OCI-M2 (cell line): ENCODE results near the gene SEC16A.

ENCODE experiments used
- DNase-seq: peaks from one replicate; lab custom pipeline; 2025; ENCODE audit not compliant: unreplicated experiment; lab: John Stamatoyannopoulos, UW

The SEC16A gene

DNA sequence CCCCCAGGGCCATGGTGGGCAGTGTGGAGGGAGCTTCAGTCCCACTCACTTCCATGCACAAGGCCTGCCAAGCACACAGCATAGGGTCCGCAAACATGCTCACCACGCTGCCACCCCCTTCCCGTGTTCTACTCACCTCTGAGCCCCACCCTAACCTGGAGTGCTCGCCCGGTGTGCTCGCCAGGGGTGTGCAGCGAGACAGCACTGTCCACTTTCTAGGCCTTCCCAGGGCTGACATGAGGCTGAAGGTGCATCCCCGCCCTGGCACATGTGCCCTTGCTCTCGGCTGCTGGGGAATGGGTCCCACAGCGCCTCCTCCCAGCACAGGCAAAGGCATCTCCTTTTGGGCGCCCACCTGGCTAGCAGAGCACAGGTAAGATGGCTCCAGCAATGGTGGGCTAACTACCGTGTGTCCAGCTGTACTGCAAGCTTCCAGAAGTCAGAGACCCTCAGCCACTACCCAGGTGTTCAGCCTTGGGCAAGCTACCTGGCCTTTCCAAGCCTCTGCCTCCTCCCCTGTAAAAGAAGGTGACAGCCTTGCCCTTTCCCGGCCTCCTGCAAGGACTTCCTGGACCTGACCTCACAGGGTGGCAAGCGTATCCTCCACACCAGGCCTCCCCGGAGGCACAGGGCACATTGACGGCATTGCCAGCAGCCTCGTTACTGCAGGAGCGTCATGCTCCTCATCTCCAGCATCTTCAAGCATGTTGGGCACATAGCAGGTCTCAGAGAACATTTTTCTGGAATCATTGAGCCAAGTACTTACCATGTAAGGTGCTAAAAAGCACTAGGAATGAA, 4.2 kb upstream of the SEC16A start:
- no peak for DNase-seq

- DNase-seq: no peak
These were observed 3.3 kb upstream of the SEC16A start for GRCh38 chr9:136486131-136486530.

- peak; percentile 28 for DNase-seq
These were observed 2.5 kb upstream of the SEC16A start for GRCh38 chr9:136485049-136486045.

- DNase-seq: no peak
These were observed 1.6 kb upstream of the SEC16A start for GRCh38 chr9:136484153-136485048.

DNA sequence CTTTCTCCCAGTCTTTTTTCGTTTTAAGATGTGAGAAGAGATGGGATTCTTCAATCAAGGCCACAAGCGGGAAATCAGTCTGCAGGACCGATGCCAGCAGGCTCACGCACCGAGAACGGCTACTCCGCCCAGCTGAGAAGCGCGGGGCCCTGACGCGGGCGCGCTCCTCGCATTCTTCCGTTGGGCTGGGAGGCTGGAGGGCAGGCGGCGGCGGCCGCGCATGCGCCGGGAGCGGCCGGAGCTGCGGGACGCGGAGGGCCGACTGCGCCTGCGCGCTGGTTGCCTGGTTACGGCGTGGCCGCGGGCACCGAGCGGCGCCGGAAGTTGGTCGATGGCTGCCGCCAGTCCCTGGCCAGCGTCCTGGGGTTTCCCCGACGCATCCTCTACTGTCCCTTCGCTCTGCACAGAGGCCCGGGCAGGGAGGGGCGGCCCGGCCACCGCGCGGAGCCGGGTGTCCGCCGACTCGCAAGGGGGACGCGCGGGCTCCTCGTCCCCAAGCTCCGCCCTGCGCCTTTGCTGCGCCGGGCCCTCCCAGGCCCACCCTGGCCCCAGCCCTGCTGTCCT, 831 bp upstream of the SEC16A start:
- DNase-seq: peak; percentile 6

- DNase-seq: no peak
These were observed 621 bp downstream of the SEC16A start for GRCh38 chr9:136482046-136482792.

DNA sequence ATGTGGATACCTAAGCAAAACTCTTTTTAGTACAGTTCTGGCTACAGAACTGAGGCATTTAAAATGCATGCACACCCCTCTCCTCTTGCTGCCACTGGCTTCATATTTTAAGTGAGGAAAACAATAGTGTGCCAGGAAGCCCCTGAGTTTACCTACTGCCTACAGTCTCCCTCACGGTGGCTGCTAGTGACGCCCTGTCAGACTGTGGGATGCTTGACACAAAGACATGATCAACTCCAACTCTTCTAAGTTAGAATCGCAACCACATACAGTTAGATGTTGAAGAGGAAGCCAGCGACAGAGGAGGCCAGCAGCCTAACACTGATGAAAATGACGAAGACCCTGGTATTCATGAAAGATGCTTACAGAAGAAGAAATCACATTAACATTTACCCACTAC, 1.3 kb downstream of the SEC16A start:
- DNase-seq: no peak

DNA sequence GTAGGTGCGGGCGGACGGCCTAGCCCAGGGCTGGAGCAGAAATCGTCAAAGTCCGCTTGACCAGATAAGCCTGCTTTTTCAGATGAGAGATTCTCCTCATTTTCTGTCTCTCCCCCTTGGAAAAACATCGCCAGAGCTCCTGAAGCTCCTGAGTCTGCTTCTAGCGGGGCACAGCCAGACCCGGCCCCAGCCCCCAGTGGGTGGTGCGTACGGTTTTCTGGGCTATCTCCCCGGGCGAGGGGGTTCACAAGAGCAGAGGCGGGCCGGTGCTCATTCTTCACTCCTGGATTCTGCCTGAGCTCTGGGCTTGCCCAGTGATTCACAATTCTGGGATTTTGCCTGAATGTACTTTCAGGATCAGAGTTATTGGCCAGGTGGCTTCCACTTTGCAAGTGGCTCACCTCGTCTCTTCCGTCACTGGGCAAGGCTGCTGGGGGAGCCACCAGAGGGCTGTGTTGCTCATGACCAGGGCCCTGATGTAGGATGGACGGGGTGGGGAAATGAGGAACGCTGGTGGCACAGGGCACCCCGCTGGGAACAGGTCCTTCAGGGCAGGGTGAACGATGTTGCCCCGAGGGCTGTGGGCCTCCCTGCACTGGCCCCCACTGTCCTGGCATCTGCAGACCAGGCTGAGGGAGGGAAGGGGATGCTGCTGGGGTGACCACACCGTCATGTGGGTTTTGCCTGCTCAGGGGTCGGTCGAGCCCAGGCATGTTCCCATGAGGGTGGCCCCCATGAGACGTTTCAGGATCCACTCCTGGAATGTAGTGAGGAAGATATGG, 6.3 kb downstream of the SEC16A start:
- DNase-seq: no peak

DNA sequence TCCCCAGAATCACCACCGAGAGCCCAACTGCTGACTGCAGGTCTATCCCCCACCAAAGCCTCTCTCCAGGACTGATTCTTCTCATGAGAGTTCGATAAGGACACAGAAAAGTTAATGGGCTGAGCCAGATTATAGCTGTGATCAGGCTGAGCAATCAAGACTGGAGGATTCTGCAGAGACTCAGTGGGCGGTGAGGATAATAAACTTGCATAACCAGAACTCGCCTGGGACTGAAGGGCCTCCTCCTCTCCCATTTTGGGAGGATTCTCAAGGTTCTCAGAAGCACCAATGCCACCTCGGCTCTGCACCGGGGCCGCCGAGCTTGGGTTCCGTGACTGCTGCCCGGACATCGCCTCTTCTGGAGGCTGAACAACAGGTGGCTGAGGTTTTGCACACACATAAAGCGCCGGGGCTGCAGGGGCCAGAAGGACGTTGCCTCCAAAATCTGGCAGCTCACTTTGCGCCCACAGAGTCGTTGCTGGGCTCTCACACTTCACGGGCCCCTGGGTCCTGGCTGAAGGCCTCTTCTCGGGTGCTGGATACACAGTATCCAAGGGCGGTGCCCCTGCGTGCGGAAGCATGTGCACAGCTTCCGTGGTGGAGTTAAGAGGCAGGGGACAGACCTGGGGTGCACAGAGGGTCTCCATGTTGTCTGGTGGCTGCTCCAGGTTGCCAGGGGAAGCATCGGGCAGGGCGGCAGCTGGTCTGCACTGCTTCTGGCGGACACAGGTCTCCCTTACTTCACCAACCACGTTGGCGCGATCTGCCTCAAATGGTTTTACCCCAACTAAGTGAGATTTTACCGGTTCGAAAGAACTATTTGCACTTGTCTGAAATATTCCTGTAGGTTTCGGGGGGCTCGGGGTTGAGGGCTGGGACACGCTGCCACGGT, 7.6 kb downstream of the SEC16A start:
- no peak for DNase-seq

DNA sequence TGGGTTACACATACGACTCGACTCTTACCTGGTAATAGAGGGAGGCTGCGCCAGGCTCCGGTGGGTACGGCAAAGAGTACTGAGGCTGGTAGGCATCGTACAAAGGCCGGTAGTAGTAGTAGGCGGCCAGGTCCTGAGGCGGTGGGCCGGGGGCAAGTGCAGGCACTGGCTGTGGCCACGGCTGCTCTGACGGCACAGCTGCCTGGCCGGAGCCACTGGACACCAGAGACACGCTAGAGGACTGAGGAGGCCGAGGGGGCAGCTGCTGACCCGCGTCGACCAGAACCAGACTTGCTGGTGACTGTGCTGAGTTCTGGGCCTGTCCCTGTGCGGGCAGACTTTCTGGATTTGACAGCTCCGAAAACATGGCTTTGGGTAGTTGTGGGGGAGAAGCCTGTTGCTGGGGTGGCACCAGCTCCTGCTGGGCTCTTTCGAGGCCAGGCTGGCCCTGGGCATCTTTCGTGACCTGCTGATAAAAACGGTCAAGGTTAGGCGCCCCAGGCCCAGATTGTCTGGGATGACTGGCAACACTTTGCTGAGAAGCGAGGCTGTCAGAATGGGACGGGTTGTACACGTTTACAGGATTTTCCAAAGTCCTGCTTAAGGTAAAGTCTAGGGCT, 8.7 kb downstream of the SEC16A start:
- no peak for DNase-seq

DNA sequence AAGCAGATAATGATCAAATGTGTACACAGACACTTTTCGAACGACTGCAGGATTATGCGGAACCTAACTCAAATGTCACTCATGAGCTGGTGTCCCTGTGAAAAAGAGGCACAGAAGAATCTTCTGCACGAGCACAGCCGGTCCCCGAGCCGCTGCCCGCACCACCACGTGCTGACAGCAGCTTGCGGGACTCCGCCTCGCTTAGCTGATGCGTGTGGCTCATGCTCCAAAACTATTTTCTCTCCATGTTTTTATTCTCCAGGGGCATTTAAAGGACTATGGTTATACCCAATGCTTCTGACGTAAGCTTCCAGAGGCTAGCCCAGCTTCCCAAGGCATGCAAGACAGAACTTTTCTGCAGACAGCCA, 9.5 kb downstream of the SEC16A start:
- no peak for DNase-seq

DNA sequence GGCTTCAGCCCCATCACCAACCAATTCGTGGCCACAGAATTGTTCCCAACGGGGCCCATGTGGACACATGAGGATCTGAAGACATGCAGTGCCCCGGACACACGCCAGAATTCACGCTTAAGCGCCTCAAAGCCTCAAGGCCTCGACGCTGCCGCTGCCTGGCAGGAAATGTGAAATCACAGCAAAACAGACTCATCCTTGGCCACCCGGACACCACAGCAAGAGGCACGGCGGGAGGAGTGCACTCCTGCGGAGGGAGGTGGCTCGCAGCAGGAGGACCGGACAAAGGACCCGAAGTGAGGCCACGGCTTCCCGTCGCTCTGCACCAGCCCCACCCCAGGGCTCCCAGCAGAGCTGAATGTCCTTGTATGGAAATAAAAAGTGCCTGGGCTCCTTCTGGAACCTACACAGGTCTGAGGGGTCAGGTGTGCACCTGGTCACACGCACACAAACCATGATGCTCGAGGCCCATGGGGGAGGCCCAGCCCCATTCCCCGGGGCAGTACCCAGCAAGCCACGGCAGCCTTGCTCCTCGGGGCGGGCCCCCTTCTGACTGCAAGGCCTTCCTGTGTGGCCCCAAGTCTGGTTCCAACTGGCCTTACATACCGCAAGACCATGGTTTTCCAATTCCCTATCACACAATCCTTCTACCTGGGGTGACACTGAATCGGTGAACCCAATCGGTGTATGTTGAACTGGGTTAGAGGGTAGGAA, 10.0 kb downstream of the SEC16A start:
- DNase-seq: no peak

DNA sequence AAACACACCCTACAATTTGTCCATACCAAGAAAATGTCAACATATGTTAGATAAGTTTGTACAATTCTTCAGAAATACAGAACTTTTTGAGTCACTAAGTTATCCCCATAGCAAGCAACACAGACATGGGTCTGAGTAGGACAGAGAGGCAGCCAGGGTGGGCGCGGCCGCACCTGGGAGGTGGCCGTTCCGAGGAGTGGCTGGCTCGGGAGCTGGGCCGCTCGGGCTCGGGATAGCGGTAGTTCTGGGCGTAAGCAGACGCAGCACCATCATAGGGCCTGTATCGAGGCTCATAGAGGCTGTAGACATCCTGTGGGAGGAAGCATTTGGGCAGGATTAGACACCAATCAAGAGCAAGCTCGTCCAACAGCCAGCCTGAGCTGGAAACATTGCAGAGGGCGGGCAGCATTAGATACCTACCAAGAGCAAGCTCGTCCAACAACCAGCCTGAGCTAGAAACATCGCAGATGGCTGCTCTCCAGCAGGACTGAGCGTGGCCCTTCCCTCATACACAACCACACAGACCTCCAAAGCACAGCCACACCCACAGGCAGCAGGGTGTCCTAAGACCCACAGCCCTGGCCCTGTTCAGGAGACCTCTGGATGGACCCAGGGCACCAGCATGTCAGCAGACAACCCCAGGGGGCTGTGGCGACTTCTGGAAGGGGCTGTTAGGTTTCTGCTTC, 10.9 kb downstream of the SEC16A start:
- no peak for DNase-seq

DNA sequence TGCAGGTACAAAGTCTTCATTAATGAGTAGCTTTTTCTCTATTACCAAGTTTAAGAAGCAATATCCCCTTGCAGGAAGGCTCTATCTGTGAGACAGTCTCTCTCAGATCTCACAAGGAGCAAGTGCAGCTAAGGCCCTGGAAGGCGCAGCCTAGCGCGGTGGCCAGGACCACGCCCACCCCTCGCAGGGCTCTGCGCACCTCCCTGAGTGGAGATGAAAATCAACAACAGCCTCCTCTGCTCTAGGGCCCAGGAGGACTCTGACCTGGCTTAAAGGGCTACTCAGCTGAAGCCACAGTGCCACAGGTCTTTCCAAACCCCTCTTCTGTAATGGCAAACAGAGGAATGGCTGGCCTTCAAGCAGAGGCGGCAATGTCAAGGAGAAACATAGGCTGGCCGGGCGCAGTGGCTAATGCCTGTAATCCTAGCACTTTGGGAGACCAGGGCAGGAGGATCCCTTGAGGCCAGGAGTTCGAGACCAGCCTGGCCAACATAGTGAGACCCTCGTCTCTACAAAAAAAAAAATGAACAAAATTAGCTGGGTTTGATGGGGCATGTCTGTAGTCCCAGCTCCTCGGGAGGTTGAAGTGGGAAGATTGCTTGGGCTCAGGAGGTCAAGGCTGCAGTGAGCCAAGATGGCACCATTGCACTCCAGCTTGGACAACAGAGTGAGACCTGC, 11.9 kb downstream of the SEC16A start:
- DNase-seq: no peak

- DNase-seq: no peak
These were observed 12.5 kb downstream of the SEC16A start for GRCh38 chr9:136470356-136470755.

DNA sequence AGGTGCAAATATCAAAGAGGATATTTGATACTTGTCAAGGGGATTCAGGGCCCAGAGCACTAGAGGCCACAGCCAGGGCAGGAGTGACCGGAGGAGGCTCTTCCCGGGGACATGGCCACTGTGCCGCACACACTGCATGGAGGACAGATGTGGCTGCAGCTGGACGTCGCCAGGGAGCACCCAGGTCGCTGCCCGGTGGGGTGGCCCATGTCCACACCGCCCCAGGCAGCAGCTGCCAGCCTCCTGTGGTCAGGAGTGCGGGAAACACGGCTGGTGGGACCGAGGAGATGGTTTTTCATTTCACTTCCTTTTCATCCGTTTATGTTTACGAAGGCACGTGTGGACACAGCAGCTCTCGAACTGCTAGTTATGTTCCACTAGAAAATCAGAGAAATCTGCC, 15.1 kb downstream of the SEC16A start:
- DNase-seq: no peak
